CD4-positive, alpha-beta T cell treated with Interleukin-21 for 1 hour (primary cell): ENCODE results near the gene BIRC5.
"Not testable (repeated sequence)": the region's sequence is repeated elsewhere in the genome, so short reads cannot be mapped to it uniquely, and the experiment has no call there.

Experiments
- DNase-seq: peaks from one replicate; pipeline ENCODE4 v3.0.0-alpha.2; 2020

The BIRC5 gene

DNA sequence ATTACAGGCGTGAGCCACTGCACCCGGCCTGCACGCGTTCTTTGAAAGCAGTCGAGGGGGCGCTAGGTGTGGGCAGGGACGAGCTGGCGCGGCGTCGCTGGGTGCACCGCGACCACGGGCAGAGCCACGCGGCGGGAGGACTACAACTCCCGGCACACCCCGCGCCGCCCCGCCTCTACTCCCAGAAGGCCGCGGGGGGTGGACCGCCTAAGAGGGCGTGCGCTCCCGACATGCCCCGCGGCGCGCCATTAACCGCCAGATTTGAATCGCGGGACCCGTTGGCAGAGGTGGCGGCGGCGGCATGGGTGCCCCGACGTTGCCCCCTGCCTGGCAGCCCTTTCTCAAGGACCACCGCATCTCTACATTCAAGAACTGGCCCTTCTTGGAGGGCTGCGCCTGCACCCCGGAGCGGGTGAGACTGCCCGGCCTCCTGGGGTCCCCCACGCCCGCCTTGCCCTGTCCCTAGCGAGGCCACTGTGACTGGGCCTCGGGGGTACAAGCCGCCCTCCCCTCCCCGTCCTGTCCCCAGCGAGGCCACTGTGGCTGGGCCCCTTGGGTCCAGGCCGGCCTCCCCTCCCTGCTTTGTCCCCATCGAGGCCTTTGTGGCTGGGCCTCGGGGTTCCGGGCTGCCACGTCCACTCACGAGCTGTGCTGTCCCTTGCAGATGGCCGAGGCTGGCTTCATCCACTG is at the start of gene BIRC5:
Gene BIRC5 (plus strand): TSS at position 238 of the 690 bp plus-strand sequence. CDS start 64 bp downstream, at position 302.
- DNase-seq: peak; percentile 88

DNA sequence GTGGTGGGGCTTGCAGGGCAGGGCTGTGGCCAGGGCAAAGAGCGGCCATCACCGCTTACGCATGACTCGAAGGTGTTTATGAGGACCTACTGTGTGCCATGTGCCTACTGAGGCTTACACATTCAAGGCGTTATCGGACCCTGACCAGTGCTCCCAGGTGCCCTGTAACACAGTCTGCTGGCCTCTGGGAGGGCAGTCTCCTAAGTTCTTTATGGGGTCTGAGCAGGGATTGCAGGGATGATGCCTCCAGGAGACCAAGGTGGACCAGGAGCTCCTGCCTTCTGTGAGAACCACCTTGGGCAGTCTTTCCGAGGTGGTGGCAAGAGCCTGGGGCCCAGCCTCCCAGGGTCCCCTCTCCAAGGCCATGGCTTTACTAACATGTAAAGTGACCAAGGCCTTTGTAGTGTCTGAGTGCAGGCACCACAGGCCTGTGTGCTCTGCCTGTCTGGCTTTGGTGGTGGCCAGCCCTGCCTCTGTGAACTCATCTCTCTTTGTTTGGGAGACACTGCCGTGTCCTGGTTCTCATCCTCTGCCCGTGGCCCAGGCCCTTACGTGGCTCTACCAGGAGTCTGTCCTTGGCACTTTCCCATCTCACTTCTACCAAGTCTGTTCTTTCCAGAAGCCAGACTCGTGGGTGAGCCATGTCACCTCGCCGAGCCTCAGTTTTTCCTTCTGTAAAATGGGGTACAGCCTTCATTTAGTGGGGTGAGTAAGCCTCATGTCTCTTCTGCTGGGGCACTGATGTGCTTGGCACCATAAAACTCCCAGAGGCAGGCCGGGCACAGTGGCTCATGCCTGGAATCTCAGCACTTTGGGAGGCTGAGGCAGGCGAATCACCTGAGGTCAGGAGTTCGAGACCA is 49.1 kb upstream of the BIRC5 start:
- no peak for DNase-seq

DNA sequence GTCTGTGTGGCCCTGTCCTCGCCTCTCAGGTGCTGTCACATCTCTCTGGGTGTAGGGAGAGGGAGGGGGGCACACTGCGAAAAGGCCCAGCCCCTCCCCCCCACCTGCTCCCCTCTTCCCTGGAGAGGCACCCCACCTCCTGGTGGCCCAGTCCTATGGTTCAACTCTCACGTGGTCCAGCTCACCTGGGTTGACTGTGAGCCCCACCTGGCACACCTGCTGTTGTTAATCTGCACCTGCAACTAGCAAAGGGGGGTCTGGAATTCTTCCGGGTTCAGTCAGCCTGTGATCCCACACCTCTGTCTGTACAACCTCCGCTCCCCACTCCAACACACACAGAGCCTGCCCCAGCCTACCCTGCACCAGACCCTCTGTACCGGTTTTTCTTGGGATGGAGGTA is 47.6 kb upstream of the BIRC5 start:
- no peak for DNase-seq

DNA sequence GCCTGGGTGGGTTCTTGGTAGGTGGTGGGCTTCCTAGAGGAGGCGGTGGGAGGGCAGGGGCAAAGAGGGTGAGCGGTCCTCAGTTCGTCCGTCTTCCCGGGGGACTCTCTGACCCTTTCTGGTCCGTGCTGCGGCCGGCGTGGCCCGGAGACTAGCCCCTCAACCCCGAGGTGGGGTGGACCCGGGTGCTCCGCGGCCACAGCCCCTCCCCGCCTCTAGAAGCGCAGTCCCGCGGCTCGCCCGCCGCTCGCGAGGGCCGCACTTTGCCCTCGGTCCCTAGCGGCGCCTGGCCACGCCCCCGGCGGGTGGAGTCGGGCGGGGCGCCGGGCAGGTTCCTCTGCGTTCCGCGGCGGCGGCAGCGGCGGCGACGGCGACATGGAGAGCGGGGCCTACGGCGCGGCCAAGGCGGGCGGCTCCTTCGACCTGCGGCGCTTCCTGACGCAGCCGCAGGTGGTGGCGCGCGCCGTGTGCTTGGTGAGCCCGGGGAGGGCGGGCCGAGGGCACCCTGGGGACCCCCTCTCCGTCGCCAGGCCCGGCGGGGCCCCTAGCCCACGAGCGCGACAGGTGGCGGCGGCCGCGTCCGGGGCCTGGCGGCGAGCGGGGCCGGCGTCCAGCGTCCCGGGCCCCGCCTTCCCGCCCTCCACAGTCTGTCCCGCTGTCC is 45.7 kb upstream of the BIRC5 start, which contains the start of gene SYNGR2:
Gene SYNGR2 (plus strand): TSS at position 340 of the 661 bp plus-strand sequence. CDS start 36 bp downstream, at position 376.
- peak; percentile 88 for DNase-seq

DNA sequence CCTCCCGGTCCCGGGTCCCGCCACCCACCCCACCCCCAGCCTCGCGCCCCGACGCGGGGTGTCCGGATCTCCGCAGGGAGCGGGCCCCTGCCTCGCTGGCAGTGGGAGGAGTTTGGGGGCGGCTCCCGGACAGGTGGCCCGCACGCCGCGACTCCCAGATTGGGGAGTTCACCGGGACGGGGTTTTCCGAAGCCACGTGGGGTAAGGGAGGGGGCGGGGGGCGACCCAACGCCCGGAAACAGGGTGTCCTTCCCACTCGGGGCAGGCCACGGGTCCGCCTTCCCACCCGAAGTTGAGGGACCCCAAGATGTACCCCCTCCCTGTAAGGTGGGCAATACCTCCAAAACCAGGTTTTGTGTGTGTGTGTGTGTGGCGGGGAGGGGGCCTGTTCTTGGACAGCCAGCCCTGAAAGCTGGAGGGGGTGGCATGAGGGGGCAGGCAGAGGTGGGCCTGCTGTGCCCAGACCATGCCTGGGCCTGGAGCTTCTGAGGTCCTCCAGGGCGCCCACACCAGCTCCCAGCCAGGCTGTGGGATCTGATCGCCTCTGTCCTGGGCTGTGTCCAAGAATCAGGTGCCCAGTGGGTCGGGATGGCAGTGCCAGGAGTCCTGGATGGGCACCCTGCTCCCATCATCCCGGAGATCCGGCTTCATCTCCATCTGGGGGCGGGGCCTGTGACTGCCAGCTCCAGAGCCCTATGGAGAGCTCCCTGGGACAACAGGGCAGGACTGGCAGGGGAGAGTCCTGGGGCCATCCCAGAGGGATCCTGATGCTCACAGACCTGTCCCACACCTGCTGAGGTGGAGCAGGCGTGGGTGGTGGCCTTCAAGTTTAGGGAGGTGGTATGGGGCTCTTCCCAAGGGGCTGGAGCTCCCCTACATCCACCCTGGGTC is 44.9 kb upstream of the BIRC5 start:
- DNase-seq: peak; percentile 78

DNA sequence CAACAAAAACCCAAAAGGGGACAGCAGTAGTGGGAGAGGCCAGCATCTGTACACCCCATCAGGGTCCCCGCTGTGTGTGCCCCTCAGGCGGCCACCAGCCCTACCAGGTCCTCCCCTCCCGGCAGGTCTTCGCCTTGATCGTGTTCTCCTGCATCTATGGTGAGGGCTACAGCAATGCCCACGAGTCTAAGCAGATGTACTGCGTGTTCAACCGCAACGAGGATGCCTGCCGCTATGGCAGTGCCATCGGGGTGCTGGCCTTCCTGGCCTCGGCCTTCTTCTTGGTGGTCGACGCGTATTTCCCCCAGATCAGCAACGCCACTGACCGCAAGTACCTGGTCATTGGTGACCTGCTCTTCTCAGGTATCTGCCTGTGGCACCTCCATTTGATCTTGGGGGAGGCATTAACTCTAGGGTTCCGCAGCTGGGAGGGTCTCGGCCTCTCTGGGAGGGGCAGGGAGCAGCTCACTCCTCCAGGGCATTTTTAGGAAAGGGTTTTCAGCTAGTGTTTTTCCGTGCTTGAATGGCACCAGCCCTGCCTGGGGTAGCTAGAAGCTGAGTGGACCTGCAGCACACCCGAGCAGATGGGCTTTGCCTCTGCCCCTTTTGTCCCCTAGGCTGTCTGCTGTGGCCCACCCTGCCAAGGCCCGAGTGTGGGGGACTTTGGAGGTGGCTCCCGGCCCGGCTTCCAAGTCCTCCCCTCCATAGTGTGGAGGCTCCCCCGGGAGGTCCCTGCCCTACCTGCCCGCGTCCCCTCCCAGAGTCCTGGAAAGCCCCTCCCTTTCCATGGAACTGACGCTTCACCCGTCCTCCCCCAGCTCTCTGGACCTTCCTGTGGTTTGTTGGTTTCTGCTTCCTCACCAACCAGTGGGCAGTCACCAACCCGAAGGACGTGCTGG is 43.1 kb upstream of the BIRC5 start:
- no peak for DNase-seq

DNA sequence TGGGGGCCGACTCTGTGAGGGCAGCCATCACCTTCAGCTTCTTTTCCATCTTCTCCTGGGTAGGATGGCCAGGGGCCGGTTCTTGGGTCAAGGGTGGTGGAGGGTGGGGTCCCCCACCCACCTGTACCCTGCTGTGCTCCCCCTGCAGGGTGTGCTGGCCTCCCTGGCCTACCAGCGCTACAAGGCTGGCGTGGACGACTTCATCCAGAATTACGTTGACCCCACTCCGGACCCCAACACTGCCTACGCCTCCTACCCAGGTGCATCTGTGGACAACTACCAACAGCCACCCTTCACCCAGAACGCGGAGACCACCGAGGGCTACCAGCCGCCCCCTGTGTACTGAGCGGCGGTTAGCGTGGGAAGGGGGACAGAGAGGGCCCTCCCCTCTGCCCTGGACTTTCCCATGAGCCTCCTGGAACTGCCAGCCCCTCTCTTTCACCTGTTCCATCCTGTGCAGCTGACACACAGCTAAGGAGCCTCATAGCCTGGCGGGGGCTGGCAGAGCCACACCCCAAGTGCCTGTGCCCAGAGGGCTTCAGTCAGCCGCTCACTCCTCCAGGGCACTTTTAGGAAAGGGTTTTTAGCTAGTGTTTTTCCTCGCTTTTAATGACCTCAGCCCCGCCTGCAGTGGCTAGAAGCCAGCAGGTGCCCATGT is 42.3 kb upstream of the BIRC5 start:
- DNase-seq: not testable (repeated sequence)

DNA sequence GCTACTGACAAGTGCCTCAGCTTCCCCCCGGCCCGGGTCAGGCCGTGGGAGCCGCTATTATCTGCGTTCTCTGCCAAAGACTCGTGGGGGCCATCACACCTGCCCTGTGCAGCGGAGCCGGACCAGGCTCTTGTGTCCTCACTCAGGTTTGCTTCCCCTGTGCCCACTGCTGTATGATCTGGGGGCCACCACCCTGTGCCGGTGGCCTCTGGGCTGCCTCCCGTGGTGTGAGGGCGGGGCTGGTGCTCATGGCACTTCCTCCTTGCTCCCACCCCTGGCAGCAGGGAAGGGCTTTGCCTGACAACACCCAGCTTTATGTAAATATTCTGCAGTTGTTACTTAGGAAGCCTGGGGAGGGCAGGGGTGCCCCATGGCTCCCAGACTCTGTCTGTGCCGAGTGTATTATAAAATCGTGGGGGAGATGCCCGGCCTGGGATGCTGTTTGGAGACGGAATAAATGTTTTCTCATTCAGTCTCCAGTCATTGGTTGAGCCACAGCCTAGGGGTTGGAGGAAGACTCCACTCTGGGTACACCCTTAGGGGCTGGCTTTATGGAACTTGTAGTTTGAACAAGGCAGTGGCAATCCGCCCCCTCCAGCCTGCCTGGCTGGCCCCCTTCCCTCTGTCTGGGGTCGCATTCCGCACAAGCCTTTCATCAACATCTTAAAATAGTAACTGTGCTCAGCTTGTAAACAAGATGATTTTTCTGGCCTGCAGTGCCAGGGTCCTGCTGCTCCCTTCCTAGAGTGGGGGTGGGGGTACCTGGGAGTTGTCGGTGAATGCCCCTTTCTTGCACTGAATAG is 41.6 kb upstream of the BIRC5 start:
- no peak for DNase-seq

DNA sequence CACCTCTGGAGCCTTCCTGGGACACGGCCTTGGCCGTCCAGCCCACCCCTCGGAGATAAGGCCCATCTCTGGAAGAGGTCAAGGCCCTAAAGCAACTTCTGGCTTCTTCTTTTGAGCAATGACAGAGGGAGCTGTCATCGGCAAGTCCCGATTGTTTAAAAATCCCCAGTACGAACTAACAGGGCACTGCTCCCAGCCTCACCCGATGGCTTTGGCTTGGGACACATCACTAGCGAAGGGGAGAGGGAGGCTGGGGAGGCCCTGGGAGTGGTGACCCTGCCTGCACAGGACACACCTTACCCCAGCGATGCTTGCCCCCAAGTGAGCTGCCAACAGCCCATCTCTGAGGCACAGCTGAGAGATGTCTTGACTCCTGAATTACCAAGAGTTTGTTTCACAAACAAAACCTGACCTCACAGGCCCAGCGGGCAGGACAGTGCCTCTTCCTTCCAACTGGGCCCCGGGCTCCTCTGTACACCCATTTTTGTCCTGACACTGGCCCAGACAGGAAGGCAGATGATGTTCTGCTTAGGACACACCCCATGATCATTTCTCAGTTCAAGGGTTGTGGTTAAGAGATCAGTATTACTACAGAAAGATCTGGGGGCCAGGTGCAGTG is 40.8 kb upstream of the BIRC5 start:
- DNase-seq: peak; percentile 54

DNA sequence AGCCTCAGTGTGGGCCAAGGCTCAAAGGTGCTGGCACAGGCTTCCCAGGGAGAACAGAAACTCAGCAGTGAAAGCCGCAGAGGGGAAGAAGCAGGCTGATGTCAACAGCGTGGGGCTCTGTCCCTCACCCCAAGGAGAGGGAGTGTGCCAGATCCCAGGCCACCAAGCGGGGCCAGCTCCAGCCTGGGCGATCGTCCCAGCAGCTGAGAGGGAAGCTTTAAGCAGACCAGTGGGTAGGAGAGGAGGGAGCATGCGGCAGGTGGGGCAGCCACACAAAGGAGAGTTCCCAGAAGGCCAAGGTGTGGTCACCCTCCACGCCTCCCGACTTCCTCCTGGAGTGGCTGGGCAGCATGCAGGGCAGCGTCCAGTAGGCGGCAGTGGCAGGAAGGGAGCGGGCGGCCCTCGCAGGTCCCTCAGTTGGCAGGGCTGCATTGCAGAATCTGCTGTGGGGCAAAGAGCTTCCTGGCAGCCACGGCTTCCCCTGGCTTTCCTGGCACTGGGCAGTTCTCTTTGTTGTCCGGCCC is 39.6 kb upstream of the BIRC5 start:
- no peak for DNase-seq

DNA sequence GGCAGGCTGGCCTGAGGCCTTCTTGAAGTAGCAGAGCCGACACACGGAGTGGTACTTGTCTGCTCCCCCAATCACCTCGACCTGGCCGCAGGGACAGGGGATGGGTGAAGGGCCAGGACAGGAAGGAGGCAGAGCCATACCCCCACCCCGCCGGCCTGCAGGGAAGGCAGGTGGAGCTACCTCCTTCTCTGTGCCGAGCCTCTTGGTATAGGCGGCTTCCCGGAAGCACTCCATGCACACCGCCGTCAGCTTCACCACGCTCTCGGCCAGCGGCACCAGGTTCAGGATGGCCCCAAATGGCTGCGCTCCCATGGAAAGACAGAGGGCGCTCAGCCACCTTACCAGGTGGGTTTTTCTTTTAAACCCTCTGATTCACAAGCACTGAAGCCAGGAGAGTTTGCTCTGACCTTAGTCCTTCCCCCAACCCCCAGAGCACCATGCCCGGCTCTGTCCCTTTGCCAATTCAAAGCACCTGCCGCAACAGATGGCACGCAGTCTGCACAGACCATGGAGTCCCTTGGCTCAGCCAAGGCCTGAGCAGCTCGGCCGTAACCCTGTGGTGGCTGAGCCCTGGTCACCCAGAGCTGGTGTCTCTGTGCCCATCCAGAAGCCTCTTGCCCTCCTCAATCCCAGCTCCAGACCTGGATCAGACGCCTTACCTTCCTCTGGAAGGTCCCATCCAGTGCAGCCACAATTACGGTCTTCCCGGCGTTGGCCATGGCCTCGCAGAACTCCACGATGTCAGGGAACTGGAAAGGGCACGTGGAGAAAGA is 39.0 kb upstream of the BIRC5 start:
- DNase-seq: no peak

DNA sequence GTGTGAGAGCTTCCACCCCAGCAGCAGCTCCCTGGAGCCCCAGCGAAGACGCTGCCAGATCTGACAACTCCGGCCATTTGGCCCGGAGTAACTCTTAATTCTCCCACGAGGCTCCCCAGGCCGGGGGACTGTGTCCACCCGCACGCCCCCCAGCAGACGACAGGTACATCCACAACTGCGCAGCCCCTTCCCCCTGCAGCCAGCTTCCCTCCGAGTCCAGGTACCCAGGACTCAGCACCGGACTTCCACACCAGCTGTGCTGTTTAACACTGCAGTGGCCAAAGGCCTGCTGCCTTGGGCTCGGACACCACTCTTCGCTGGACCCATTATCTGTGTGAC is 38.4 kb upstream of the BIRC5 start:
- DNase-seq: no peak

DNA sequence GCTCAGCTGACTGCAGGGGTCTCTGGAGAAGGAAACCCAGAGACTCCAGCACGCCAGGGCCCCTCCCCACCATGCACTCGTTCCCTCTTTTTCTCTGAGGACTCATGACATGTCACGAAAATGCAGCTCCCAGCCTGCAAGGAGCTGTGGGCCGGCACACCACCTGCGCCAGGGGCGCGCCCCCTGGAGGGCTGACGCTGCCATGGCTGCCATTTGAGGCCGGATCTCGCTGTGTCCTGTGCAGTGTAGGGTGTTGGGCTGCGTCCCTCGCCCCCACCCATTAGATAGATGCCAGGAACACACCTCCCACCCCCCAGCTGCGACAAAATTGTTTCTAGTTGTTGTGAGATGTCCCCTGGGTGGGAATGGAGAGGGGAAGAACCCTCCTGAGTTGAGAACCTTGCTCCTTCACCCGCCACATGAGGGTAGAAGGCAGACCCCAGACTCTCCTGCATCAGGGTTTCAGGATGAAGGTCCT is 37.5 kb upstream of the BIRC5 start:
- peak; percentile 81 for DNase-seq

DNA sequence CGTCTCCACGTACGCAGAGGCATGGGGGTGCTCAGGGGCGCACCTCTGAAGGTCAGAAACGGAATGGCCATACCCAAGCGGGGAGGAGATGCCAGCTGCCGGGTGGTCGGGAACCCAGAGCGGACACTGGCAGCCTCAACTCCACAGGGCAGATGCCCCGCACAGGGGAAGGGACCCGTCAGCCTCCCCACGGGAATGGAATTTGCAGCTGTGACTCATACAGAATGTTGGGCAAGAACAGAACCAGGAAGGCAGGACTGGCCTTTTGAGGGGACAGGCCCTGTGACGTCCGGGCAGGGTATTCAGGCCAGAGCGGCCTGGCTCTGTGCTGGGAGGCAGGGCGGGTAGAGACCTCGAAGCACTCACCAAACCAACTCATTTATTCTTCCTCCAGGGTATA is 34.7 kb upstream of the BIRC5 start:
- no peak for DNase-seq

DNA sequence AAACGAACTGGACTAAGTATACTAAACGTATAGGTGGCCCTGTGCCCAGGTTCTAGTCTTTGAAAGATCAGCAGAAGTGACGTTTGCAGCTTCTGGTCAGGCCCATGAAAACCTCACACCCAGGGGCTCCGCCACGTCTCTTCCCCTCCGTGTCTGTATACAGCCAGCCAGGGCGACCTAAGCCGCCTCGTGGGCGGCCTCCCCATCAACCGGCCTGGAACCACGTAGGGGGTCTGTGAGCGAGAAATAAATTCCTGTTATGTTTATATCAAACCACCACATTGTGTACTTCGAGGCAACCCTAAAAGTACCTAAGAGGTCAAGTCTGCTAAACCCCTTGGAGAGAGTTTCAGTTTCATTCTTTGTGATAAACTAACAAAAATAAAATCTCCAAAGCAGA is 34.0 kb upstream of the BIRC5 start:
- no peak for DNase-seq

DNA sequence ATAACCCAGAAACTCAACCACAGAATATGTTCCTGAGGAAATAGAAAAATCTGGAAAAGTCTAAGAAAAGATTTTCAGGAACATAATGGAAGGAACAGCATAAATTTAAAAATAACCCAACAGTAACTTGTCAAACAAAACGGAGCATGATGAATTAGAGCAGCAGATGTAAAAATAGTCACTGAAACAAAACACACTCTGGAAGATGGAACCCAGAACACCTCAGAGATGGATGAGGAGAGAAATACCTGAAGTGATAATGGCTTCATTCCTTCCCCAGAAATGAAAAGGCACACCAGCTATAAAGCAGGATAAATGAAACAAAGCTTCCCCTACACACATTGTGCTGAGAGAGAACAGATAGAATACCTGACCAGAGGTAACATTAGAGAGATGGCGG is 33.5 kb upstream of the BIRC5 start:
- DNase-seq: no peak

DNA sequence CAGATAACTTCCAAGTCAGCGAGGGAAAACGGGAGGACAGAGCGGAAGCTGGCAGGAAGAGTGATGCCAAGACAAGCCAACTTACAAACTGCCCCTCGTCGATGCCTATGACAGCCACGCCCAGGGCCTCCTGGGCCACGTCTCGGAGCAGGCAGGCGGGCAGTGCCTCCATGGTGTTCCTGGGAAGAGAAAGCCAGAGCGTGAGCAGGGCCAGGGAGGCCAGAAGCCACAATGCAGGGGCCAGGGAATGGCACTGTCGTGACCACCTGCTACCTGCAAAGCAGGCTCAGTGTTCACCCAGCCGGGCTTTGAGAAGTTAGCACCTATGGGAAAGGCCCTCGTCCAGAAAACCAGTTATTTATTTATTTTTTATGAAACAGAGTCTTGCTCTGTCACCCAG is 31.5 kb upstream of the BIRC5 start:
- no peak for DNase-seq

DNA sequence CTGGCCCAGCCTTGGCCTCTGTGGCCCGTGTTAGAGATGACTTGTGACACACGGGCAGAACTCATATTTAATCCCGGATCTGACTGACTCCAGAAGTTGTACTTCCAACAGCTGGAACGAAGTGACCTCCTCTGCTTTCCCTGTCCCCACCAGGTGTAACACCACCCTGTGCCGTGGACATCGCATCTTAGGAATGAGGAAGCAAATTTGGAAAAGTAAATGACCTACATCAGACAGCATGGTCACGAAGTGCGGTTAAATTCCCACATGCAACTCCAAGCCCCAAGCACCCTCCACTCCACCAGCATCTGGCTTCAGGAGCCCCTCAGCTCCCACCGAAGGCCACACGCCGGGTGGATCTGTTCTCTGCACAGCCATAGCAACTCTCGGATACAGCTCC is 30.1 kb upstream of the BIRC5 start:
- no peak for DNase-seq

DNA sequence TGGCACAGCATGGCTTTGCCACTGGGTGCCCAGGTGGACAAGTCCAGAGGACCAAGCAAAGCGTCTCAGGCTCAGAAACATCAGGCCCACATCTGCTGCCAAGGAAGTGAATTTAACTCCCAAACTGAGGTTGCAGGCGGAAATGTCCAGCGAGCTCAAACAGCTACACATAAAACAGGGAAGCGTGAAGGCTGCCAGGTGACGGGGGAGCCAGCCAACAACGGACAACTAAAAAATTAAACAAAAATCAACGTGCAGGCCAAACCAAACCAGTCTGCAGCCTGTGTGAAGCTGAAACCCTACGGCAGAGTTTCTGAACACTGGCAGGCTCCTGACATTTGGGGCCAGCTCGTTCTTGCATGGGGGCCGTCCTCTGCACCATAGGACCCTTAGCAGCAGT is 29.7 kb upstream of the BIRC5 start:
- no peak for DNase-seq
